ENCODE data around the gene NBEAL1.
"Not testable (repeated sequence)": the region's sequence is repeated elsewhere in the genome, so short reads cannot be mapped to it uniquely, and the experiment has no call there.

The NBEAL1 gene

DNA sequence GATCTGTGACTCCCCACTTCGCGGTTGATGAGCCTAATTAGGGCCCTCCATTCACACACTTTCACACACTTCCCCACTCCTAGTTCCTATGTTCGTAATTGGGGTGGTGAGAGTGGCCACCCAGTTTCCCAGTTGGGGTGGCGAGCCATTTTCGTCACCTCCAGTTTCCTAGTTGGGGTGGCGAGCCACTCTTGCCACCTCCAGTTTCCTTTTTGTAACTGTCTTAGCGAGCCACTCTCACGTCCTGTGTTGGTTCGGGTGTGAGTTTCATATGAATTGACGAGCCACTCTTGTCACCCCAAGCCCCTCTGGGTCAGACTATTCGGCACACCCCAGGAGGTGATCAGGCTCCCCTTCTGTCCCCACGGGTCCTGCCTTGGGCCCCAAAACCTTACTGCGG is 238.1 kb downstream of the NBEAL1 start:
- no peak overlapping the region for H3K4me3 ChIP-seq (ENCODE audit: low read depth, low read length)
- no peak for TF ChIP-seq CTCF (IDR thresholded peaks at IDR 0.05; ENCODE audit: borderline replicate concordance, insufficient read depth, low read depth, low read length)

DNA sequence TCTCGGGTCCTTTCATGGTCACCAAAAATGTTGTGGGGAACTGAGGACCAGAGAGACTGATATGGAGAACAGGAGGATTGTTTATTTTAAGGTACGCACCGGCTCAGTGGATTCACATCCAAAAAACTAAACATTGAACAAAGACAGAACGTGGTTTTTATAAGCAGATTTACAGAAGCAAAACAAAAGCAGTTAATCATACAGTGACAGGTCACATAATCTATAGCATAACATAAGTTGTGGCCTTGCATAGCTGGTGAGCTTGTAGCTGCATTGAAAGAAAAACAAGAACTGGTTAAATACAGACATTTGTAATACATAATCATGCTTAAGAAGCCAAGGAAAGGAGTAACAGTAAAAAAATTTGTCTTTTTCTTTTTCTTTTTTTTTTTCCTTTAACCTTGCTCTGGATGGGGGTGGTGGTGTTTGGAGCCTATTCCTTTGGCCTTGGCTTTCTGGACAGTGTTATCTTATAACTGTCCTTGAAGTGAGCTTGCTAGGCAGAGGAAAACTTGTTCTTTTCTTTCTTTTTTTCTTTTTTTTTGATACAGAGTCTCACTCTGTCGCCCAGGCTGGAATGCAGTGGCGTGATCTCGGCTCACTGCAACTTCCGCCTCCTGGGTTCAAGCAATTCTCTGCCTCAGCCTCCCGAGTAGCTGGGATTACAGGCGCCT is 238.9 kb downstream of the NBEAL1 start:
- not testable (repeated sequence) for H3K4me3 ChIP-seq (ENCODE audit: low read depth, low read length)

- no peak for TF ChIP-seq CTCF (IDR thresholded peaks at IDR 0.05; ENCODE audit: borderline replicate concordance, insufficient read depth, low read depth, low read length)
- H3K4me3 ChIP-seq (ENCODE audit: low read depth, low read length) = no peak overlapping the region
Observed at GRCh38 chr2:203261326-203262159, 246.9 kb downstream of the NBEAL1 start.

All from GM12875 (cell line).